Esophagus squamous epithelium (tissue), 5 donors: ENCODE data around the gene ZP2. TPM values are rescaled to one million over a fixed set of nuclear protein-coding genes. Genes with fewer than 3 reads are reported as not detected.

Experiments
- DNase-seq: peaks from one replicate; lab custom pipeline; 2025; lab: John Stamatoyannopoulos, UW
- H3K27ac ChIP-seq, 4 donors: fragments of 200-600 bp; sonication (generic); one replicate each; pipeline ENCODE4 v1.5.1; 2016 to 2019; ENCODE audit warnings: mild to moderate bottlenecking in 1 of 4
- H3K27me3 ChIP-seq, 4 donors: fragments of 200-600 bp; sonication (generic); 1 replicate in 3 of 4; 2 replicates in 1 of 4; pipeline versions ENCODE4 v1.5.1 to v1.6.0; 2017 to 2021; ENCODE audit warnings: antibody characterized with exemption in 1 of 4
- H3K36me3 ChIP-seq, 3 donors: fragments of 200-600 bp; sonication (generic); one replicate each; pipeline ENCODE4 v1.5.1; 2016 to 2019
- H3K4me1 ChIP-seq, 3 donors: fragments of 200-600 bp; sonication (generic); one replicate each; pipeline ENCODE4 v1.5.1; 2017 to 2019
- H3K4me3 ChIP-seq, 4 donors: fragments of 200-600 bp; sonication (generic); 1 replicate in 3 of 4; 2 replicates in 1 of 4; pipeline ENCODE4 v1.5.1; 2016 to 2019; ENCODE audit warnings: mild to moderate bottlenecking in 2 of 4, moderate library complexity in 1 of 4
- H3K9me3 ChIP-seq, 3 donors: fragments of 200-600 bp; sonication (generic); one replicate each; pipeline ENCODE4 v1.5.1; 2016 to 2019
- POLR2A ChIP-seq, 4 donors: fragments of 450-650 bp; IDR thresholded peaks; one replicate each; pipeline ENCODE4 v1.6.1; 2017; ENCODE audit warnings: antibody characterized with exemption in 4 of 4, mild to moderate bottlenecking in 4 of 4, moderate library complexity in 3 of 4
- WGBS, 2 donors: methylation state at CpG; one replicate each; pipeline ENCODE4 v1.1.5; 2018; 5-methylcytosine and 5-hydroxymethylcytosine counted together
- intact Hi-C: fragments of 100-400 bp; cut with DNase I; formaldehyde crosslinking; loops from one replicate; pipeline ENCODE4 v1.15.0; 2022
- total RNA-seq, 4 donors: library from RNA; depleted of rRNA; stranded (reverse); fragments of >200 nt; gene quantifications; one replicate each; pipeline ENCODE4 v1.1.0, GENCODE V29; 2016
- TF ChIP-seq, protein P1 (sequence below), 6 experiments: fragments of 450-650 bp in 4 of 6; fragments of 200-600 bp in 2 of 6; sonication (generic) in 2 of 6; IDR thresholded peaks; one replicate each; pipeline ENCODE4 v1.5.1; 2016 to 2019; ENCODE audit warnings: antibody characterized with exemption in 6 of 6, mild to moderate bottlenecking in 4 of 6, moderate library complexity in 4 of 6
- donor health status: DM: yes; HTN: yes; CAD: no.

Gene ZP2
- total RNA-seq, 4 donors from 2014 or later = not detected

DNA sequence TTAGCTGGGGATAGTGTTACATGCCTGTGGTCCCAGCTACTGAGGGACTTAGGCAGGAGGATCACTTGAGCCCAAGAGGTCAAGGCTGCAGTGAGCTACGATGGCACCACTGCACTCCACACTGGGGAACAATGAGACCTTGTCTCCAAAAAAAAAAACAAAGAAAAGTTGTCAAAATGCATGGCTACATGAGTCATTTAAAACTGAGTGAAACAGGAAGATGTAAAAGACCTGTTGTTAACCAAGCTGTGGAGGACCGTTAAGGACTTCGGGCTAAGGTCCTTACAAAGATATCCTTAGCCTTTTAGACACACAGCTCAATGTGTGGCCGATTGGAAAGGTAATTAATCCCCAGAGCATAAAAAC is 25.1 kb downstream of the ZP2 start:
- Histone ChIP-seq H3K36me3 (peaks cover 3 to 30% (median 6%) of the 10 kb centered on the region in 3 donors), H3K4me1 (peaks cover 4 to 11% (median 8%) of the 10 kb centered on the region in 3 donors), H3K4me3 (no peak overlapping the region), H3K27me3 (no peaks in the 10 kb centered on the region), H3K9me3 (peaks cover 0 to under 1% (median 0%) of the 10 kb centered on the region in 3 donors), H3K27ac (no peak overlapping the region)
- 65 to 70% methylated on average over 4 of the region's 4 CpGs for WGBS, 2 donors
- intact Hi-C loops = no loop called here
- TF ChIP-seq, protein P1, sequence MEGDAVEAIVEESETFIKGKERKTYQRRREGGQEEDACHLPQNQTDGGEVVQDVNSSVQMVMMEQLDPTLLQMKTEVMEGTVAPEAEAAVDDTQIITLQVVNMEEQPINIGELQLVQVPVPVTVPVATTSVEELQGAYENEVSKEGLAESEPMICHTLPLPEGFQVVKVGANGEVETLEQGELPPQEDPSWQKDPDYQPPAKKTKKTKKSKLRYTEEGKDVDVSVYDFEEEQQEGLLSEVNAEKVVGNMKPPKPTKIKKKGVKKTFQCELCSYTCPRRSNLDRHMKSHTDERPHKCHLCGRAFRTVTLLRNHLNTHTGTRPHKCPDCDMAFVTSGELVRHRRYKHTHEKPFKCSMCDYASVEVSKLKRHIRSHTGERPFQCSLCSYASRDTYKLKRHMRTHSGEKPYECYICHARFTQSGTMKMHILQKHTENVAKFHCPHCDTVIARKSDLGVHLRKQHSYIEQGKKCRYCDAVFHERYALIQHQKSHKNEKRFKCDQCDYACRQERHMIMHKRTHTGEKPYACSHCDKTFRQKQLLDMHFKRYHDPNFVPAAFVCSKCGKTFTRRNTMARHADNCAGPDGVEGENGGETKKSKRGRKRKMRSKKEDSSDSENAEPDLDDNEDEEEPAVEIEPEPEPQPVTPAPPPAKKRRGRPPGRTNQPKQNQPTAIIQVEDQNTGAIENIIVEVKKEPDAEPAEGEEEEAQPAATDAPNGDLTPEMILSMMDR (IDR thresholded peaks at IDR 0.05) = no peak
- no peak for TF ChIP-seq POLR2A (IDR thresholded peaks at IDR 0.05)
- no peak for DNase-seq

GRCh38 chr16:21185659-21186325 is 25.6 kb downstream of the ZP2 start:
- Histone ChIP-seq H3K9me3 (no peaks in the 10 kb centered on the region), H3K4me3 (no peak overlapping the region), H3K27ac (no peak overlapping the region), H3K4me1 (peaks cover 4 to 11% (median 8%) of the 10 kb centered on the region in 3 donors), H3K36me3 (peaks cover 6 to 35% (median 8%) of the 10 kb centered on the region in 3 donors), H3K27me3 (no peaks in the 10 kb centered on the region)
- 60 to 77% methylated on average over 9 to 10 of the region's 12 CpGs for WGBS, 2 donors
- TF ChIP-seq, protein P1 (IDR thresholded peaks at IDR 0.05) = no peak
- no peak for TF ChIP-seq POLR2A (IDR thresholded peaks at IDR 0.05)
- DNase-seq = no peak
- intact Hi-C loops = no loop called here

- H3K9me3 ChIP-seq = no peaks in the 10 kb centered on the region
- H3K36me3 ChIP-seq = peaks cover 6 to 45% (median 15%) of the 10 kb centered on the region in 3 donors
- WGBS, 2 donors = 57 to 66% methylated on average over 3 of the region's 3 CpGs
- no peaks in the 10 kb centered on the region for H3K27me3 ChIP-seq
- no peak overlapping the region for H3K4me3 ChIP-seq
- intact Hi-C loops = no loop called here
- no peak for TF ChIP-seq POLR2A (IDR thresholded peaks at IDR 0.05)
- TF ChIP-seq, protein P1 (IDR thresholded peaks at IDR 0.05) = no peak
- H3K27ac ChIP-seq = no peak overlapping the region
- no peak for DNase-seq
- H3K4me1 ChIP-seq = peaks cover 4 to 11% (median 8%) of the 10 kb centered on the region in 3 donors
Observed at GRCh38 chr16:21184834-21185233, 26.5 kb downstream of the ZP2 start.

DNA sequence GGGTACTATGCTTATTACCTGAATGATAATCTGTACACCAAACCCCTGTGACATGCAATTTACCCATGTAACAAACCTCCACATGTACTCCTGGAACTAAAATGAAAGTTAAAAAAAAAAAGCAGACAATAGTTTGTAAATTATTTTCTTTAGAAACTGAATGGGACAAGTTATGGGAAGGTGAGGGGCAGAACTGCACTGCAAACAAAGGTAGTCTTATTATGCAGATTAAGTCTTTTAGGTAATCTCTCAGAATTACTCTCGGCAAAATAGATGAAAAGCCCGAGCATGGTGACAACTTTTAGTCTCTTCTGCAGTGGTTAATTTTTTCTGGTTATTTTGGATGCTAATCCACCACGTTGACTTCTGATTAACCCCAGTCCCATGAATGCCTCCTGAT is 27.4 kb downstream of the ZP2 start:
- H3K27me3 ChIP-seq = no peaks in the 10 kb centered on the region
- H3K36me3 ChIP-seq = peaks cover 14 to 53% (median 22%) of the 10 kb centered on the region in 3 donors
- peaks cover 4 to 11% (median 7%) of the 10 kb centered on the region in 3 donors for H3K4me1 ChIP-seq
- no peak overlapping the region for H3K4me3 ChIP-seq
- no peak for DNase-seq
- no peaks in the 10 kb centered on the region for H3K9me3 ChIP-seq
- no peak for TF ChIP-seq POLR2A (IDR thresholded peaks at IDR 0.05)
- TF ChIP-seq, protein P1 (IDR thresholded peaks at IDR 0.05) = no peak
- WGBS, 2 donors = 81 to 92% methylated on average over 3 of the region's 3 CpGs
- intact Hi-C loops = no loop called here
- H3K27ac ChIP-seq = no peak overlapping the region

GRCh38 chr16:21179983-21180365 is 31.4 kb downstream of the ZP2 start:
- H3K4me1 ChIP-seq = peaks cover 0 to 10% (median 0%) of the 10 kb centered on the region in 3 donors
- H3K4me3 ChIP-seq = no peak overlapping the region
- DNase-seq = no peak
- no peaks in the 10 kb centered on the region for H3K9me3 ChIP-seq
- whole genome bisulfite sequencing, 2 donors = 96 to 100% methylated on average over 1 to 3 of the region's 3 CpGs
- H3K27ac ChIP-seq = no peak overlapping the region
- H3K36me3 ChIP-seq = peaks cover 24 to 93% (median 27%) of the 10 kb centered on the region in 3 donors
- no peaks in the 10 kb centered on the region for H3K27me3 ChIP-seq
- intact Hi-C loops = no loop called here
- TF ChIP-seq, protein P1 (IDR thresholded peaks at IDR 0.05) = no peak
- TF ChIP-seq POLR2A (IDR thresholded peaks at IDR 0.05) = no peak
